H9 (cell line): ENCODE measurements around the gene TCF23. TPM values are rescaled to one million over a fixed set of nuclear protein-coding genes. Genes with fewer than 3 reads are reported as not detected.

Source experiments
- DNase-seq: peaks from one replicate; pipeline ENCODE4 v3.0.0-alpha.2; 2017
- H2AFZ ChIP-seq: one replicate; pipeline ENCODE4 v1.6.1; 2013; ENCODE audit warnings: mild to moderate bottlenecking, low read length, control low read depth, moderate library complexity
- H2AK5ac ChIP-seq: 2 replicates; pipeline ENCODE4 v1.6.1; 2013; ENCODE audit warnings: low read length, control low read depth, mixed read lengths; ENCODE audit not compliant: insufficient read length
- H2BK120ac ChIP-seq: one replicate; pipeline ENCODE4 v1.6.1; 2013; ENCODE audit warnings: low read depth, mild to moderate bottlenecking, low read length, control low read depth, inconsistent platforms; ENCODE audit not compliant: poor library complexity, severe bottlenecking
- H2BK12ac ChIP-seq: 2 replicates; pipeline ENCODE4 v1.6.1; 2013; ENCODE audit warnings: low read length, control low read depth, mixed read lengths, low read depth; ENCODE audit not compliant: insufficient read length
- H2BK15ac ChIP-seq: 2 replicates; pipeline ENCODE4 v1.6.1; 2013; ENCODE audit warnings: low read depth, low read length, control low read depth
- H2BK20ac ChIP-seq: one replicate; pipeline ENCODE4 v1.6.1; 2013; ENCODE audit warnings: low read depth, mild to moderate bottlenecking, low read length, control low read depth, inconsistent platforms; ENCODE audit not compliant: poor library complexity, severe bottlenecking
- H2BK5ac ChIP-seq: 2 replicates; pipeline ENCODE4 v1.6.1; 2013; ENCODE audit warnings: low read length, control low read depth, mixed read lengths; ENCODE audit not compliant: insufficient read length
- H3K14ac ChIP-seq: 2 replicates; pipeline ENCODE4 v1.6.1; 2013; ENCODE audit warnings: low read length, control low read depth; ENCODE audit not compliant: insufficient read depth
- H3K18ac ChIP-seq: 2 replicates; pipeline ENCODE4 v1.6.1; 2013; ENCODE audit warnings: low read depth, mild to moderate bottlenecking, mixed read lengths, low read length, control low read depth; ENCODE audit not compliant: insufficient read length
- H3K23ac ChIP-seq: 2 replicates; pipeline ENCODE4 v1.6.1; 2013; ENCODE audit warnings: low read length, control low read depth, mixed read lengths, low read depth; ENCODE audit not compliant: insufficient read length
- H3K23me2 ChIP-seq: 2 replicates; pipeline ENCODE4 v1.6.1; 2013; ENCODE audit warnings: low read depth, mild to moderate bottlenecking, mixed read lengths, low read length, control low read depth; ENCODE audit not compliant: insufficient read length, poor library complexity, severe bottlenecking
- H3K27ac ChIP-seq: 2 replicates; pipeline ENCODE4 v1.5.1; 2013; ENCODE audit warnings: low read length, control low read depth, mixed read lengths, low read depth; ENCODE audit not compliant: insufficient read length
- H3K27me3 ChIP-seq: 2 replicates; pipeline ENCODE4 v1.6.1; 2013; ENCODE audit warnings: low read length, control low read depth, inconsistent platforms; ENCODE audit not compliant: insufficient read depth
- H3K4ac ChIP-seq: 2 replicates; pipeline ENCODE4 v1.6.1; 2013; ENCODE audit warnings: low read depth, mild to moderate bottlenecking, control low read depth, inconsistent platforms, low read length, moderate library complexity
- H3K4me1 ChIP-seq: 2 replicates; pipeline ENCODE4 v1.6.1; 2013; ENCODE audit warnings: low read length, control low read depth, inconsistent platforms; ENCODE audit not compliant: insufficient read depth
- H3K4me2 ChIP-seq: 2 replicates; pipeline ENCODE4 v1.6.1; 2013; ENCODE audit warnings: low read length, control low read depth, mixed read lengths; ENCODE audit not compliant: insufficient read length, insufficient read depth
- H3K56ac ChIP-seq: 2 replicates; pipeline ENCODE4 v1.6.1; 2013; ENCODE audit warnings: low read depth, mild to moderate bottlenecking, mixed read lengths, low read length, control low read depth; ENCODE audit not compliant: insufficient read length
- H3K79me1 ChIP-seq: 2 replicates; pipeline ENCODE4 v1.6.1; 2013; ENCODE audit warnings: low read depth, mild to moderate bottlenecking, moderate library complexity, low read length, control low read depth, inconsistent platforms; ENCODE audit not compliant: insufficient read depth, poor library complexity, severe bottlenecking
- H3K79me2 ChIP-seq: 2 replicates; pipeline ENCODE4 v1.6.1; 2013; ENCODE audit warnings: low read length, control low read depth, inconsistent platforms; ENCODE audit not compliant: insufficient read depth
- H3K9ac ChIP-seq: 2 replicates; pipeline ENCODE4 v1.6.1; 2013; ENCODE audit warnings: low read length, control low read depth, mixed read lengths; ENCODE audit not compliant: insufficient read length; ENCODE audit errors: extremely low read depth
- H3K9me3 ChIP-seq: one replicate; pipeline ENCODE4 v1.6.1; 2013; ENCODE audit warnings: low read depth, low read length, inconsistent platforms; ENCODE audit not compliant: control insufficient read depth
- H3T11ph ChIP-seq: one replicate; pipeline ENCODE4 v1.6.1; 2013; ENCODE audit warnings: mild to moderate bottlenecking, low read length, control low read depth, inconsistent platforms
- H4K20me1 ChIP-seq: one replicate; pipeline ENCODE4 v1.6.1; 2013; ENCODE audit not compliant: control insufficient read depth, insufficient read length, insufficient read depth
- H4K5ac ChIP-seq: 2 replicates; pipeline ENCODE4 v1.6.1; 2013; ENCODE audit warnings: low read depth, mild to moderate bottlenecking, mixed read lengths, low read length, control low read depth; ENCODE audit not compliant: insufficient read length
- H4K8ac ChIP-seq: replicated peaks from 2 replicates; pipeline ENCODE4 v1.6.1; 2013; ENCODE audit warnings: low read length, control low read depth, mixed read lengths, low read depth; ENCODE audit not compliant: insufficient read length
- H4K91ac ChIP-seq: 2 replicates; pipeline ENCODE4 v1.6.1; 2013; ENCODE audit warnings: low read depth, mild to moderate bottlenecking, moderate library complexity, mixed read lengths, low read length, control low read depth; ENCODE audit not compliant: insufficient read length
- H3K27ac Mint-ChIP-seq, 3 experiments: 2 replicates in 2 of 3; 3 replicates in 1 of 3; pipeline ENCODE4 v1.8.0; 2020 to 2021; ENCODE audit warnings: mixed read lengths in 3 of 3, mild to moderate bottlenecking in 1 of 3, moderate library complexity in 1 of 3
- H3K27me3 Mint-ChIP-seq: 2 replicates; pipeline ENCODE4 v1.8.0; 2021; ENCODE audit warnings: low read depth, mild to moderate bottlenecking, moderate library complexity, mixed read lengths
- H3K36me3 Mint-ChIP-seq, 3 experiments: 2 replicates in 2 of 3; 3 replicates in 1 of 3; pipeline ENCODE4 v1.8.0; 2020 to 2021; ENCODE audit warnings: low read depth in 3 of 3, mixed read lengths in 3 of 3; ENCODE audit not compliant: insufficient read depth in 1 of 3
- H3K4me1 Mint-ChIP-seq, 2 experiments: 2 replicates each; pipeline ENCODE4 v1.8.0; 2020; ENCODE audit warnings: mixed read lengths in 2 of 2
- H3K4me3 Mint-ChIP-seq, 2 experiments: 2 replicates in 1 of 2; 3 replicates in 1 of 2; pipeline ENCODE4 v1.8.0; 2020 to 2021; ENCODE audit warnings: mild to moderate bottlenecking in 2 of 2, mixed read lengths in 2 of 2, moderate library complexity in 1 of 2
- H3K9me3 Mint-ChIP-seq, 2 experiments: 2 replicates in 1 of 2; 3 replicates in 1 of 2; pipeline ENCODE4 v1.8.0; 2020; ENCODE audit warnings: mild to moderate bottlenecking in 2 of 2, mixed read lengths in 2 of 2, moderate library complexity in 1 of 2
- CTCF ChIP-seq: fragments of 200-600 bp; sonication (generic); conservative IDR thresholded peaks from 3 replicates; pipeline ENCODE4 v1.8.0; 2021; ENCODE audit warnings: antibody characterized with exemption, mild to moderate bottlenecking
- WGBS: extraction: QIAGEN DNeasy Blood & Tissue Kit; methylation state at CpG from one replicate; pipeline ENCODE4 v1.1.7; 2013; ENCODE audit warnings: missing lambda C conversion rate, low lambda C conversion rate, mixed read lengths; ENCODE audit not compliant: insufficient read length; ENCODE audit errors: extremely low coverage; 5-methylcytosine and 5-hydroxymethylcytosine counted together
- total RNA-seq: library from RNA; stranded (reverse); gene quantifications from 2 replicates; pipeline ENCODE4 v1.2.1, GENCODE V29; 2021

The TCF23 gene
- total RNA-seq, 1 experiment from 2014 or later: not detected

GRCh38 chr2:27206346-27206745 lies 57.5 kb downstream of the TCF23 start:
- Histone ChIP-seq H3K14ac (no peak overlapping the region), H3K23me2 (peaks cover 3% of the 10 kb centered on the region), H3K27ac (no peak overlapping the region), H4K91ac (no peak overlapping the region), H3K18ac (no peak overlapping the region), H3K79me1 (no peaks in the 10 kb centered on the region), H3K4me1 (no peaks in the 10 kb centered on the region), H3K4ac (no peak overlapping the region), H2BK20ac (no peak overlapping the region), H3K79me2 (no peaks in the 10 kb centered on the region), H3T11ph (no peak overlapping the region), H3K56ac (no peak overlapping the region), H3K23ac (no peak overlapping the region), H3K9me3 (no peaks in the 10 kb centered on the region), H2BK120ac (no peak overlapping the region), H2AFZ (no peak overlapping the region), H3K9ac (no peak overlapping the region), H2AK5ac (no peak overlapping the region), H2BK5ac (no peak overlapping the region), H3K27me3 (no peaks in the 10 kb centered on the region), H3K4me2 (no peak overlapping the region), H4K8ac (no peak overlapping the region), H2BK15ac (no peak overlapping the region), H4K20me1 (no peaks in the 10 kb centered on the region), H4K5ac (no peak overlapping the region), H2BK12ac (no peak overlapping the region)
- Mint-ChIP-seq H3K27me3 (no peaks in the 10 kb centered on the region), H3K36me3 (peaks cover 60 to 88% (median 87%) of the 10 kb centered on the region in 3 experiments), H3K4me1 (peaks cover 21 to 24% of the 10 kb centered on the region in 2 experiments), H3K4me3 (no peak overlapping the region), H3K9me3 (no peaks in the 10 kb centered on the region), H3K27ac (no peak overlapping the region)
- WGBS: no CpG with 5 or more reads among the region's 6 CpGs
- DNase-seq: no peak
- no peak for TF ChIP-seq CTCF

Other genes with a start within 250 kb of the TCF23 start
- 1.9 and 2.0 TPM in 2 replicates for gene MAPRE3, start 178.4 kb upstream of the TCF23 start, total RNA-seq
- 53.9 and 55.3 TPM in 2 replicates for gene TMEM214, start 116.0 kb upstream of the TCF23 start, total RNA-seq
- 55.4 and 58.3 TPM in 2 replicates for gene AGBL5, start 97.3 kb upstream of the TCF23 start, total RNA-seq
- 214 and 215 TPM in 2 replicates for gene OST4, start 77.3 kb upstream of the TCF23 start, total RNA-seq
- 1.2 and 1.8 TPM in 2 replicates for gene EMILIN1, start 70.4 kb upstream of the TCF23 start, total RNA-seq
- gene KHK, start 62.2 kb upstream of the TCF23 start, total RNA-seq: 12.1 and 12.2 TPM in 2 replicates
- gene CGREF1, start 29.9 kb upstream of the TCF23 start, total RNA-seq: 1.4 and 2.1 TPM in 2 replicates
- 0.31 and 0.61 TPM in 2 replicates for gene ABHD1, start 25.2 kb upstream of the TCF23 start, total RNA-seq
- gene PREB, start 14.4 kb upstream of the TCF23 start, total RNA-seq: 43.6 and 45.6 TPM in 2 replicates
- not detected in 2 replicates for gene PRR30, start 9.6 kb upstream of the TCF23 start, total RNA-seq
- gene ATRAID, start 63.0 kb downstream of the TCF23 start, total RNA-seq: 106 and 108 TPM in 2 replicates
- gene SLC5A6, start 63.3 kb downstream of the TCF23 start, total RNA-seq: 112 and 122 TPM in 2 replicates
- 117 and 130 TPM in 2 replicates for gene CAD, start 68.4 kb downstream of the TCF23 start, total RNA-seq
- gene SLC30A3, start 114.0 kb downstream of the TCF23 start, total RNA-seq: 2.5 and 3.4 TPM in 2 replicates
- 0.37 and 0.44 TPM in 2 replicates for gene DNAJC5G, start 126.4 kb downstream of the TCF23 start, total RNA-seq
- gene TRIM54, start 133.4 kb downstream of the TCF23 start, total RNA-seq: 4.6 and 5.0 TPM in 2 replicates
- gene UCN, start 159.4 kb downstream of the TCF23 start, total RNA-seq: 0.77 and 1.5 TPM in 2 replicates
- gene MPV17, start 174.1 kb downstream of the TCF23 start, total RNA-seq: 55.4 and 59.4 TPM in 2 replicates
- 109 TPM in 2 replicates for gene GTF3C2, start 207.8 kb downstream of the TCF23 start, total RNA-seq
- 62.1 and 67.2 TPM in 2 replicates for gene EIF2B4, start 221.3 kb downstream of the TCF23 start, total RNA-seq
- 78.1 and 81.1 TPM in 2 replicates for gene SNX17, start 221.6 kb downstream of the TCF23 start, total RNA-seq
- 24.8 and 26.5 TPM in 2 replicates for gene ZNF513, start 231.7 kb downstream of the TCF23 start, total RNA-seq